A549 treated with dexamethasone at 1 μM for 4 hours (cell line): ENCODE data around the gene NRN1L. TPM values are rescaled to one million over a fixed set of nuclear protein-coding genes. Genes with fewer than 3 reads are reported as not detected.

Experiments used
- total RNA-seq: library from RNA; stranded (reverse); fragments of 200-300 nt; extraction: Qiagen RNA extraction; gene quantifications from 5 replicates; pipeline ENCODE4 v1.2.3, GENCODE V29; 2022

The NRN1L gene
- total RNA-seq = 0.29 to 0.32 TPM in 2 of 5 replicates, not detected in the others

GRCh38 chr16:67884684-67885083 is at the start of gene NRN1L:
Gene NRN1L (plus strand): TSS chr16:67884885. CDS start chr16:67884904, 19 bp downstream.

DNA sequence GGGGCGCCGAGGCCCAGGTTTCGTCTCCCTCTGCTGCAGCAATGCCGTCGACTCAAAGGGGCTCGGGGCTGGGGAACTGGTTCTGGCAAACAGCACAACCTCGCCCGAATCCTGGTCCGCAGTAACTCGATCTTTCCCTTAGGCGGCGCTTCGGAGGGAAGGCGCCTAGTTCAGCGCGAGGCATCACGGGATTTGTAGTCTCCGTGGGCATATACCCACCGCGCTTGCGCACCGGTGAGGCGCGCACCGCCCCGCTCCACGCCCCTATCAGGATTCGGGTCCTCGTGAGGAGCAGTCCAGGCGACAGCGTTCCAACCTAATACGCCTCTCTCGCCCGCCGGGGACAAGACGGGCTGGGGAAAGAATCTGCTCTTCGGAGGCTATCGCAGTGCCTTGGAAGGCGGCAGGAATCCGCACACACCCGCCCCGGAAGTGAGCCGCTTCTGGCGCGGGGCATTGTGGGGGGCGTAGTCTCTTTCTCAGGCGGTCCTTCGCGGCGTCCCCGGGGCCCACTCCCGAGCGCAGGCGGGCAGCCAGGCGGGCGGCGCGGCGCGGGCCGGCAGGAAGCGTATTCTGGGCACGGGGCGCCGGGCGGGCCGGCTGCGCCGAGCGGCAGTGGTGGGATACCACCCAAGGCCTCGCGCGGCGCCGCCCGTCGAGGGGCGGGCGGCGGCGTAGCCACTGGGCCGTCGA is 42.7 kb upstream of the NRN1L start, which contains the start of gene THAP11:
THAP11 (plus strand) TSS at position 505 of the 693 bp plus-strand sequence. CDS start 235 bp downstream, outside the sequence.

GRCh38 chr16:67846320-67847063 is 38.2 kb upstream of the NRN1L start, which contains the start of gene NUTF2:
Gene NUTF2 (plus strand): TSS chr16:67846933. CDS start chr16:67865131, 18,198 bp downstream.

GRCh38 chr16:67847064-67847861 is 37.4 kb upstream of the NRN1L start, which contains the start of gene CENPT:
Gene CENPT (minus strand): TSS chr16:67847693. CDS start chr16:67833859, 13,834 bp downstream.

DNA sequence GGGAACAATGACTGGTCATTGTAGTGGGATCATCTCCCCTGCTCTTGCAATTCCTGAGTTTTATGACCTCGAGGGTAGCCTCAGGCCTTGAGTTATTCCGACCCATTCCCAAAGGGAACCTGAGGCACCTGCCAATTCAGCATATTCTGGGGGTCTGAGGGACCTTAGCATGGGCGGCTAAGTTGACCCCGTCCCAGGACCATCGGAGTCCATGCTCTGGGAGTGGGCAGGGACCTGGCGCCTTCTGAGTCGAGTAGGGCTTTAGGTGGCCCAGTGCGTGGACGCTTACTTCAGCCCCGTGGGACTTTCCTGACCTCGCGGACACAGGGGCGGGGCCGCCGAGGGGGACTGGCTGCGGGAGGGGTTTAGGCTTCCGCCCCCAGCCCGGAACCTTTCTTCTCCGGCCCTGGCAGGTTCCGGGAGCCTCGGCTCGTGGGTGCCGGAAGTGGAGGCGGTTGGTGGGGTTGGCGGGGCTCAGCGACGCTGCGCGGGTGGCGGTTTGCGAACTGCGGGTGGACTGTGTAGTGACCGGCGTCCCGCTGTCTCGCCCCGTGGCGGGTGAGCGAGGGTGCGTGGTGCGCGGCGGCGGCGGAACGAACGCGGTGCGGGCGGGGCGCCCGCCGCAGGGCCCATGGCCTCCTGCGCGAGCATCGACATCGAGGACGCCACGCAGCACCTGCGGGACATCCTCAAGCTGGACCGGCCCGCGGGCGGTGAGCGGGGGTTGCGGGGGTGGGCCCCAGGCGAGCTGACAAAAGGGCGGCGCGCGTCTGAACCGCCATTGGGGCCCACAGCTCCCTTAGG is 11.9 kb upstream of the NRN1L start, which contains the start of gene EDC4:
EDC4 (plus strand) TSS at position 422 of the 804 bp plus-strand sequence; CDS start at position 632, 210 bp downstream.

DNA sequence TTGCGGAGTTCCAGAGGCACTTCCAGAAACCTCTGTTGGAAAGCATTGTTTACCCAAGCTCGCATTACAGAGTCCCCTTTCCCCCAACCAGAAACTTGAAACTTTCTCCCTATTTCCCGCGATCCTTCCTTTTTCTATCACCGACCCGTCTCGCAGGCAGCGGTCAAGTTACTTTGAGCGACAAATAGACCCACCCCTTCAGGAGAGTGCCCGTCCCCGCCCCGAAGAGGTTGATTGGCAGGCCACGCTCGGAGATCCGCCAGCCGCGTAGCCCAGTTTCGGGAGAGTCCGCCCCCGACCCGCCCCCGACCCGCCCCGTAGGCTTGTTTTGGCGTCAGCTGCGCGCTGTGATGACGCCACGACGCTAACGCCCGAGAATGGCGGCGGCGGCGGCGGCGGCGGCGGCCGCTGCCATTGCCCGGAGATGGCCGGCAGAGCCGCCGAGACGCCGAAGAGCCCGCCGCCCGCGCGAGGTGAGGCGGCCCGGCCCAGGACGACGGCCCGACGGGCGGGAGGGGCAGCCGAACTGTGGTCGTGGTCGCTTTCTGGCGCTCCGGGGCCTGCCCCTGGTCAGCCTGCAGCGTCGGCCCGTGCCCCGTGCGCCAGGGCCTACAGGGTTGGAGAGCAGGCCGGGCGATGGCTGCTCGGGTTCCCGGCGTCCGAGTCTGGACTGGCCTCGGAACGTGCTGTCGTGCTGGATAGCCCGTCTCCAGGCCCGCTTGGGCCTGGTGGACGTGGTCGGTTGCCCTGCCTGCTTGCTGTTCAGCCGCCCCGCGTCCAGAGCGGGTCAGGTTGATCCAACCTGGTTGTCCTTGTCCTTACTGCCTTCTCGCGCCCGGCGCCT is 8.4 kb downstream of the NRN1L start, which contains the start of gene PSKH1:
PSKH1 (plus strand) TSS at position 356 of the 844 bp plus-strand sequence. CDS start 15,496 bp downstream, outside the sequence.

DNA sequence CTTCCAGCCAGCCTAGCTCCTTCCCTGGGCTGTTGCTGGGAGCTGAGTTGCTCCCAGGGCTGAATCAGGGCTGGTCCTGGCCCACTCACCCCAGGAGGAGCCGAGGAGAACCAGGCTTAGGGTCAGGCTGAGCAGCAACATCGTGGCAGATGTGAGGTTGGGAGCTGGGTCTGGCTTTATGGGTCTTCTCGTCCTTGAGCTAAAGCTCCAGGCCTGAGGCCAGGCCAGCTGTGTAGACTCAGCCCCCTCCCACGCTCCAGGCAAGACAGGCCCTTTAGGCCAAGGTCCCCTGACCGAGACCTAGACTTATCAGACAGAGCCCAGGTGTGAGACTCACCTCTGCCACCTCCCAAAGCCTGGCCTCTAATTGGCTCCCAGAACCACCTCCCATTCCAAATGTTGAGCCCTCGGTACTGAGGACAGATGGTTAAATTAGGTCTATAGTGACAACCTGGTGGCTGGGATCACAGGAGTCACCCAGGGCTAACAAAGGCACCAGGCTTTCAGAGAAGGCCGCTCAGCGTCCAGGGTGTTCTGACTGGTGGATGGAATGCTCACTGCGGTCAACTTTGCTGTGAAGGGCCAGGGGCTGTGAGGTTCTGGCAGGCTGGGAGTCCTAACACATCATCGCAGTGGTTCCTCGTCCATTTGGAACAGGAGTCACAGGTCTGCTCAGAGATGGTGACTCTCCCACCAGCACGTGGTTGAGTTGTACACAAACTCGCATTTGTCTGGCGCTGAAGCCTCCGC is 47.2 kb downstream of the NRN1L start, which contains the start of gene CTRL:
CTRL (minus strand) TSS at position 151 of the 750 bp plus-strand sequence; CDS start at position 141, 10 bp downstream.

Other genes starting within 250 kb of the NRN1L start
- 1.5 to 2.6 TPM (median 2.0 TPM) in 5 replicates for gene CARMIL2, start 239.7 kb upstream of the NRN1L start, total RNA-seq
- gene ACD, start 224.6 kb upstream of the NRN1L start, total RNA-seq = 26.7 to 36.7 TPM (median 33.8 TPM) in 5 replicates
- gene PARD6A, start 223.9 kb upstream of the NRN1L start, total RNA-seq = 1.7 to 2.8 TPM (median 2.2 TPM) in 5 replicates
- 7.4 to 10.9 TPM (median 9.7 TPM) in 5 replicates for gene ENKD1, start 218.1 kb upstream of the NRN1L start, total RNA-seq
- gene C16orf86, start 218.1 kb upstream of the NRN1L start, total RNA-seq = 0.06 to 0.14 TPM (median 0.10 TPM) in 3 of 5 replicates, not detected in the others
- gene GFOD2, start 165.6 kb upstream of the NRN1L start, total RNA-seq = 14.3 to 17.7 TPM (median 16.4 TPM) in 5 replicates
- 6.6 to 10.3 TPM (median 9.8 TPM) in 5 replicates for gene RANBP10, start 78.3 kb upstream of the NRN1L start, total RNA-seq
- 0.25 to 0.67 TPM (median 0.52 TPM) in 5 replicates for gene TSNAXIP1, start 78.0 kb upstream of the NRN1L start, total RNA-seq
- 26.2 to 39.1 TPM (median 37.6 TPM) in 5 replicates for gene THAP11, start 42.6 kb upstream of the NRN1L start, total RNA-seq
- gene NUTF2, start 38.0 kb upstream of the NRN1L start, total RNA-seq = 240 to 275 TPM (median 248 TPM) in 5 replicates
- gene CENPT, start 37.2 kb upstream of the NRN1L start, total RNA-seq = 19.9 to 28.0 TPM (median 26.0 TPM) in 5 replicates
- 42.2 to 69.2 TPM (median 59.8 TPM) in 5 replicates for gene EDC4, start 11.8 kb upstream of the NRN1L start, total RNA-seq
- gene PSKH1, start 8.4 kb downstream of the NRN1L start, total RNA-seq = 10.6 to 16.1 TPM (median 14.7 TPM) in 5 replicates
- gene CTRL, start 47.0 kb downstream of the NRN1L start, total RNA-seq = 0.63 to 2.0 TPM (median 1.5 TPM) in 5 replicates
- gene PSMB10, start 52.0 kb downstream of the NRN1L start, total RNA-seq = 37.3 to 47.5 TPM (median 39.7 TPM) in 5 replicates
- gene LCAT, start 59.2 kb downstream of the NRN1L start, total RNA-seq = 5.3 to 11.1 TPM (median 11.0 TPM) in 5 replicates
- 14.8 to 35.2 TPM (median 27.8 TPM) in 5 replicates for gene SLC12A4, start 83.8 kb downstream of the NRN1L start, total RNA-seq
- not detected in 5 replicates for gene DPEP3, start 95.6 kb downstream of the NRN1L start, total RNA-seq
- not detected in 5 replicates for gene DPEP2, start 114.6 kb downstream of the NRN1L start, total RNA-seq
- not detected in 5 replicates for gene DPEP2NB, start 131.0 kb downstream of the NRN1L start, total RNA-seq
- 17.1 to 18.0 TPM (median 17.3 TPM) in 5 replicates for gene DDX28, start 138.3 kb downstream of the NRN1L start, total RNA-seq
- 16.3 to 17.5 TPM (median 17.3 TPM) in 5 replicates for gene DUS2, start 138.4 kb downstream of the NRN1L start, total RNA-seq
- 12.0 to 17.9 TPM (median 16.5 TPM) in 5 replicates for gene NFATC3, start 200.5 kb downstream of the NRN1L start, total RNA-seq